ENCODE data around the gene VAMP1.

GRCh38 chr12:6465467-6466183 is 4.9 kb downstream of the VAMP1 start:
- TF ChIP-seq CTCF (conservative IDR thresholded peaks at IDR 0.05) (peak; percentile 93), EZH2 (IDR thresholded peaks at IDR 0.05; ENCODE audit: low read depth) (no peak)
